Inferior parietal cortex (tissue), 1 donor: ENCODE measurements around the gene PDPR.
"Not testable (repeated sequence)": the region's sequence is repeated elsewhere in the genome, so short reads cannot be mapped to it uniquely, and the experiment has no call there.

Source experiments
- DNase-seq: peaks from one replicate; pipeline ENCODE4 v3.0.0-alpha.2; 2016; ENCODE audit errors: extremely low spot score

PDPR gene

DNA sequence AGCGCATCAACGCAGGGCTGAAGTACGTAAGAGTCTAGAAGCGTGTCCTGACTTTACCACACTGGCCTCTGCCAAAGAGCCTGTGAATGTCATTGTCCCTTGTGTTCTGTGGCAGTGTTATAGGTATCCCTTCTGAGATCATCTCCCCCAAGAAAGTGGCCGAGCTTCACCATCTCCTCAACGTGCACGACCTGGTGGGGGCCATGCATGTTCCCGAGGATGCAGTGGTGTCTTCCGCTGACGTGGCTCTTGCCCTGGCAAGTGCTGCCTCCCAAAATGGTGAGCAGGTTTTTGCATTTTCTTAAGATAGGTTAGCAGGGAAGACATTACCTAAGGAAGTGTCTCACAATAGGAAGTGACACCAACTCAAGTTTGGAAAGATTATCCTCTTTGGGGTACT, 14.7 kb downstream of the PDPR start:
- DNase-seq: not testable (repeated sequence)

DNA sequence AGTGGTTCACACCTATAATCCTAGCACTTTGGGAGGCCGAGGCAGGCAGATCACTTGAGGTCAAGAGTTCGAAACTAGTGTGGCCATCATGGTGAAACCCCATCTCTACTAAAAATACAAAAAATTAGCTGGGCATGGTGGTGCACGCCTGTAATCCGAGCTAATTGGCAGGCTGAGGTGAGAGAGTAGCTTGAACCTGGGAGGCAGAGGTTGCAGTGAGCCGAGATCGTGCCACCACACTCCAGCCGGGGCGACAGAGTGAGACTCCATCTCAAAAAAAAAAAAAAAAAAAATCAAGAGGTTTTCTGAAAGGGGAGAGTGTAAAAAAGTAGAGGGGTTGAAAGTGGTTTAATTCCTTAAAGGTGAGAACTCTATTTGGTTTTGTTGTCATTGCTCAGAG, 21.7 kb downstream of the PDPR start:
- DNase-seq: not testable (repeated sequence)

DNA sequence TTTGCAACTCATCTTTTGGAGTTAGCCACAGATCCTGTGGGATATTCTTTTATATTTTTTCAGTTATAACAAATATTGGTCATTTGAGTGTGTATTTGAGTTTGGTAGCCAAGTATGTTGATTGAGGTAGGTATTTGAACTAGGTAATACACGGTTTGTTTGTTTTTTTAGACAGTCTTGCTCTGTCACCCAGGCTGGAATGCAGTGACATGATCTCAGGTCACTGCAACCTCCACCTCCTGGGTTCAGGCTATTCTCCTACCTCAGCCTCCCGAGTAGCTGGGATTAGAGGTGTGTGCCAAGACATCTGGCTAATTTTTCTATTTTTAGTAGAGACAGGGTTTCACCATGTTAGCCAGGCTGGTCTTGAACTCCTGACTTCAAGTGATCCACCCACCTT, 22.5 kb downstream of the PDPR start:
- not testable (repeated sequence) for DNase-seq

DNA sequence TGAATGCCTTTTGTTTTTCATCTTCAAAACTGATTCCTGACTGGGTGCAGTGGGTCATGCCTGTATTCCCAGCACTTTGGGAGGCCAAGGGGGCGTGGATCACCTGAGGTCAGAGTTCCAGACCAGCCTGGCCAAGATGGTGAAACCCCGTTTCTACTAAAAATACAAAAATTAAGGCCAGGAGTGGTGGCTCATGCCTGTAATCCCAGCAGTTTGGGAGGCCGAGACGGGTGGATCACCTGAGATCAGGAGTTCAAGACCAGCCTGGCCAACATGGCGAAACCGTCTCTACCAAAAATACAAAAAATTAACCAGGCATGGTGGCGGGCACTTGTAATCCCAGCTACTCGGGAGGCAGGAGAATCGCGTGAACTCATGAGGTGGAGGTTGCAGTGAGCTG, 28.6 kb downstream of the PDPR start:
- DNase-seq: not testable (repeated sequence)

DNA sequence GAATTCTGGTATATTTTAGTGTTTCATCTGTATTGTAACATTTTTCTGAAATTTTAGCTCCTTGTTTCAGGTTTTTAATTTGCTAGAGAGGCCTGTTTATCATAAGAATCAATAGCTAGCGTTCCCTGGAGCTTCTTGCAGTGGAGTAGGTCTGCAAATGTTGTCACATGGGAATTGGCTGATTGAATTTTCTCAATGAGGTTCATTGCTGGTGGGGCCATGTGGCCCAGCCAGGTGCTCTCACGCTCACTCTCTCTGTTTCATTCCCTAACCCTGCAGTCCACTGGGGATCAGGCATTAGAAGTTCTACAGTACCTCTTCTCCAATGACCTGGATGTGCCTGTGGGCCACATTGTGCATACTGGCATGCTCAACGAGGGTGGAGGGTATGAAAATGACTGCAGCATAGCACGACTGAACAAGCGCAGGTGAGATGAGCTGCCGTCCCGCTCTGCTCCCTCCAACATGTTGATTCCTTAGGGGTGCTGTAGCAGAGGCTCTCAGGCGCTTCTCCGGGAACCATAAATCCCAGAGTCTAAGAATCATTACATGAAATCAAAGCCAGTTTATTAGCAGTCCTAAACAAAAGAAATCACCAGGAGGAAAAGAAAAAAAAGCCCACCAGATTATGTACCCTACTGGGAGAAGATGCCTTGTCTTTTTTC, 29.2 kb downstream of the PDPR start:
- not testable (repeated sequence) for DNase-seq

DNA sequence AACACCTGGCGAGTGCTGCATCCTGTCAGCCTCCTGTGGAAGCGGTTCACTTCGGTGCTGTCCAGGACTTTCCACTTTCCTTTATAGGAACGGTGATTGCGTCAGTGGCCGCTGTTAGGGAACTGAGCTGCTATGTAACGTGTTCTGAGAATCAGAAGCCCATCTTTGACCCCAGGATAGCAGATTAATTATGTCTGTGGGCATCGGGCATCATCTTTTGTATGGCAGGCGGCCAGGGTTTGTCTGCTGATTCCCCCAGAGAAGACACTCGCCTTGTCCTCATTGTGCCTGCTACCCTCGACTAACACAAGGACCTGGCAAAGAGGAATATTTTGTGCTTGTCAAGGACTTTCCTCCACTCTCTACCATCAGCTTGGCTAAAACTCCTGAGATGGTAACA, 33.7 kb downstream of the PDPR start:
- DNase-seq: not testable (repeated sequence)

DNA sequence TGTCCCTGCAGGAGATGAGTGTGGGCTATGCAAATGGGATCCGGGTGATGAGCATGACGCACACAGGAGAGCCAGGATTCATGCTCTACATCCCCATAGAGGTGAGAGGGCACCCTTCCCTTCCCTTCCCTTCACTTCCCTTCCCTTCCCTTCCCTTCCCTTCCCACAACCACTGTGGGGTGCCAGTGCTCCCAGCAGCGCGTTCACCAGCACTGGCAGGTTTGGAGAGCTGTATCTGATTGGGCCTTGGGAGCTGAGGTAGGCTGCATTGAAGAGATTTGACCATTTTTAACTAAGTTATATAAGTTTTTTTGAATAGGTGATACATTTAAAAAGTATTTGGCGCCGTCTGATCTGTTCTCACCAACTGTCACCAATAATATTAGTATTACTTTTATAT, 34.3 kb downstream of the PDPR start:
- not testable (repeated sequence) for DNase-seq

DNA sequence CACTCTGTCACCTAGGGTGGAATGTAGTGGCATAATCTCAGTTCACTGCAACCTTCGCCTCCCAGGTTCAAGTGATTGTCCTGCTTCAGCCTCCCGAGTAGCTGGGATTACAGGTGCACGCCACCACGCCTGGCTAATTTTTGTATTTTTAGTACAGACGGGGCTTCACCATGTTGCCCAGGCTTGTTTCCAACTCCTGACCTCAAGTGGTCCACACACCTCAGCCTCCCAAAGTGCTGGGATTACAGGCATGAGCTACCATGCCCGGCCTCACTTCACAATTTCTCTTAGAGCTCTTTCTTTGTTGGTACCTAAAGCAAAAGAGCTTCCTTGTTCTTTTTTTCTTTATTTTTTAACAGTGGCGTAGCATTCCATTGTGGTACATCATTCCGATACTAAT, 35.2 kb downstream of the PDPR start:
- DNase-seq: not testable (repeated sequence)

DNA sequence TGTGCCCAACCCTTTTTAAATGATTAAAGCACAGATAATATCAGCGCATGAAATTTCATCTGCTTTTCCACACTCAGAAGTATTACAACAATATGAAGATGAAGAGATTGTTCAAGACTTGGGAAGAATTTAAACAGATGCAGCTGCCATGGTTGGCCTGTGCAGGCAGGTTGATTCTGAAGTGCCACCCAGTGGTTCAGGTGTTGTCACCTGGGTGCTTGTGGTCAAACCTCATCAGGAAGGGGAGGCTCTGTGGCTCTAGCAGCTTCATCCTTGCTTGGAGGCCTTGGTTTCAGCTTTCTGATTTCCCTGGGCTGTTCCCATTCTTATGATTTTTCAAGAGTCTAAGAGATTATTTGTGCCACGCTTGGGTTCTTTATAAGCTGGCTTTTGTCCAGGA, 37.3 kb downstream of the PDPR start:
- no peak for DNase-seq

DNA sequence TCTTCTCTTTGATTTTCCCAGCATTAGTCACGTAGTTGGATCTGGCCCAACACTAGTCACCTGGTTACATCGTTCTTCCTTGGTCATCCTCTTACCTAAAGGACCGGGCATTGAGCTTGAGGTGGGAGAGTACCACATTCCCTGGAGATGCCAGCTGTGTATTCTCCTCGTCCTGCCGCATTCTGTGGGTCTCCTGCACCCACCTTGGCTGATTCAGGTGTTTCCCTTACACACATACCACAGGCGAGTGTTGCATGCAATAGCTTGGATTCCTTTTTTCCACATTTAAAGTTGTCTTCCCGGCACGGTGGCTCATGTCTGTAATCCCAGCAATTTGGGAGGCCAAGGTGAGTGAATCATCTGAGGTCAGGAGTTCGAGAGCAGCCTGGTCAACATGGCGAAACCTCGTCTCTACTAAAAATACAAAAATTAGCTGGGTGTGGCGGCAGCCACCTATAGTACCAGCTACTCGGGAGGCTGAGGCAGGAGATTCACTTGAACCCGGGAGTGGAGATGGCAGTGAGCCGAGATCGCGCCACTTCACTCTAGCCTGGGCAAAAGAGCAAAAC, 37.9 kb downstream of the PDPR start:
- DNase-seq: no peak

DNA sequence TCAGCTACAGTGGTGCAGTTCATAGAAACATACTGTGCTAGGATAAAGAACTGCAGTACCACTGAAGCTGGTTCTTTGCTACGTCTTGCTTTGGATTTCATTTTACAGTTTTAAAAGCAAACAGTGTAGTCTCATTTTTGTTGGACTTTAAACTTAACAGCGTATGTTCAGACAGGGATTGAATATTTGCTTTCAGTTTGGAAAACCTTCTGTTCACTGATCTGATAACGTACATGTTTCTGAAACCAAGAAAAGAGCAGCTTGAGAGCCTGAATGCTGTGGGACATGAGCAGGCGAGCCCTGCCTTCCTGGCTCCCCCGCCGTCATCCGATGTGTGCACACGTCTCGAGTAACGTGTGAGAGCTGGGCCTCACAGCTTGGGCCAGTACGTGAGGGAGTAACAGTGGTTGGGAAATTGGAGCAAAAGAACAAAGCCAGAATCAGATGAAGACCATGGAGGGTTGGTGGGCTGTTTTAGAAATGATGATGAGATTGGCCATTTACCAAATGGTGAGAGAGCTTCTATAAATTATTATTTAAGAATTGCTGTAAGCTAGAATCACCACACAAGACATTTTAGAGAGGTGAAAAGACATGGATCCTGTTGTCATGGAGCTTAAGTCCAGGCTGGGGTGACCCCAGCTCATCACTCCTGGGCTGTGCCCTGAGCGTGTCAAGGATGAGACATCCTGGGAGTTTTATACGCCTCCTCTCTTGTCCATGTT, 38.6 kb downstream of the PDPR start:
- DNase-seq: no peak

DNA sequence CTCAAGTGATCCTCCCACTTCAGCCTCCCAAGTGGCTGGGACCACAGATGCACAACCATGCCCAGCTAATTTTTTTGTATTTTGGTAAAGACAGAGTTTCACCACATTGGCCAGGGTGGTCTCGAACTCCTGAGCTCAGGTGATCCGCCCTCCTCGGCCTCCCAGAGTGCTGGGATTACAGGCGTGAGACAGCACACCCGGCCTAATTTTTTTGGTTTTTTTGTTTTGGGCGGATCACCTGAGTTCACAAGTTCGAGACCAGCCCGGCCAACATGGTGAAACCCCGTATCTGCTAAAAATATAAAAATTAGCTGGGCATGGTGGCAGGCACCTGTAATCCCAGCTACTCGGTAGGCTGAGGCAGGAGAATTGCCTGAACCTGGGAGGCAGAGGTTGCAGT, 40.6 kb downstream of the PDPR start:
- not testable (repeated sequence) for DNase-seq

DNA sequence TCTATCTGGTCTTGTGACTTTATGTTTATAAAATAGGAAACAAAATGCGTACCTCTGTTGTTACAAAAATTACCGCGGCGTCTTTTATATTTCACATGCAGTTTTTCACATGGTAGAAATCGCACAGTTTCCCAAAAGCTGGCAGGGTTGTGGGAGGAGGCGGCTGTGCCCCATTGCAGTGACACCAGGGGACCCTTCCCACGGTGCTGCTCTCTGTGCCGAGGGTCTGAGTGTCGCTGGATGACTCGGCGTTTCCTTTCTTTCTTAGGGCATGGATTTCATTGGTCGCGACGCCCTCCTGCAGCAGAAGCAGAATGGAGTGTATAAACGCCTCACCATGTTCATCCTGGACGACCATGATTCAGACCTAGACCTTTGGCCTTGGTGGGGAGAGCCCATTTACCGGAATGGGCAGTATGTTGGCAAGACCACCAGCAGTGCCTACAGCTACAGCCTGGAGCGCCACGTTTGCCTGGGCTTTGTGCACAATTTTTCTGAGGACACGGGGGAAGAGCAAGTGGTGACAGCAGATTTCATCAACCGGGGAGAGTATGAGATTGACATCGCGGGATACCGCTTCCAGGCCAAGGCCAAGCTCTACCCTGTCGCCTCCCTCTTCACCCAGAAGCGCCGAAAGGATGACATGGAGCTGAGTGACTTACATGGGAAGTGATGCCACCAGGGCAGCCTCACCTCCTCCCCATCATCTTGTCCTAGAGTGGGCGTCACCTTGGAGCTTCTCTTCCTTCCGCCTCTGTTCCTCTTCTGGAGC, 42.3 kb downstream of the PDPR start:
- no peak for DNase-seq

DNA sequence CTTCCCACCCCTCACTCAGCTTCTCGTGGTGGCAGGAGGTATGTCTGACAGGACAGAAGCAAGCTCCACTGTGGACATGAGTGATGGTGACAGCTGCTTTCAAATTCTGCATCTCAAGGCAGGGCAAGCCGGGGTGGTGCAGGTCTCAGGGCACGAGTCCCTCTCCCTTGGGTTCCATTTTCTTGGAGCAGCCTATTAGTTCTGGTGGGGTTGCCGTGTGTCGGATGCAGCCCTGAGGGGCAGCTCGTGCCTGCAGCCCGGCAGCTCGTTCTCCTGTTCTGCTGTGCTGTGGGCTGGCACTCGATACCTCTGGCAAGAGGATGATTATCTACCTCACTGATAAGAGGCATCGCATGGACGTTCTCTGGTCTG, 43.0 kb downstream of the PDPR start:
- no peak for DNase-seq

DNA sequence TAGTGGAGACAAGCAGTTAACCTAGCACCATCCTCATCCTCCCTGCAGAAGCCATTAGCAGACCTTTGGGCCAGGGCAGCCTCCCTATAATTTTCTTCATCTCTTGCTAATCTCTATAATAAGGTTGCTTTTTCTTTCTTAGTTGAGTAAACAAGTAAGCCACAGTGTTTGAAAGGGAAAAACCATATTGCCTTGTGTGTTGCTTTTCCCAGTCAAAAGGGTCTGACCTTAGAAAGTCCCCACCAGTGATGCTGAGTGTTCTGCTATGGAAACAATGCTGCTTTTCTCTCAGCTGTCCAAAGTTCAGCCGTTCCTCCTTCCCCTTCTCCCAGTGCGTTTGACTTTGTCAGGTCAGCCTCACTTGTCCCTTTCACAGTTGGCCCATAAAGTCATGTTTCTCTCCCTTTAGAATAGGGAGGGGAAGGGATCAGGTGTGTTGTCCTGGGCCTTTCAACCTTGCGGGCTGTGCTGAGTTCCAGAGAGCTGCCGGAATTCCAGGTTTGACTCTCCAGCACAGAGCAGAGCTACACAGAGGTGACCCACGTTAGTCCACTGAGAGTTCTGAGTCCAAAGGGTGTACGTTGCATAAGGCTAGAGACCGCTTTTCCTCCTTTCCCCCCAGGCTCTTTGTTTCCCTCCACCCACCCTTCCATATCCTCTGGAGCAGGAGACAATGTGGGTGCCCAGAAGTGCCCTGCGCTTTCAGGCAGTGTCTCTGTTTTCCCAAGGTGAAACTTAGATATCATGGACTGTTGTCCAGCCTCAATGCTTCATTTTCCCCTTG, 43.5 kb downstream of the PDPR start:
- DNase-seq: no peak

DNA sequence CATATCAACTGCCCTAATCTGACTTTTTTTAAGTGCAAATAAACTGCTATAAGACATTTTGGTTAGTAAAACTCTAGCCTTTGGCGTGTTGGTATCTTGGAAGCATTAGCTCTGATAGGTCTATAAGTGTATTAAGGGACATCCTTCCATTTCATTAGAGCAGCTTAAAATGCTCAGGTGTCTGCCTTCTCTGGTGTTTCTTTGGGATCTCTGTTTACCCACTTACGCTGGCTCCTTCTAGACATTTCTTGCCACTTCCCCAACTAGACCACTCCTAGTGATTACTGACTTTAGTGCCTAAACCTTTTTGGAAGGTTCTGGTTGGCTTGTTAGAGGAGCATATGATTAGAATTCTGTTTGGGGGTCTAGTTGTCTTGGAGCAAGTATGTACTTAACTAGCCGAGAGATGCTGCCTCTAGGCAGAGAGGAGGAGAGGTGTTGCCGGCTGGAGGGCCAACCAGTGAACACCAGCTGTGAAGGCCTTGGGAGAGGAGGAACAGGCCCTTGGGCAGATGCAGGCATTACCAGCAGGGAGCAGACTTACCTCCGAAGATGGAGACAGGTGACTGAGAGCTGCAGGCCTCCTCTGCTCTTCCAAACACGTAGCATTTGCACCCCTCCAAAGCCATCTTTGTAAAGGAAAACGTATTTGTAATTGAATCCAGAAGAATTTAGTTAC, 44.3 kb downstream of the PDPR start:
- DNase-seq: no peak

DNA sequence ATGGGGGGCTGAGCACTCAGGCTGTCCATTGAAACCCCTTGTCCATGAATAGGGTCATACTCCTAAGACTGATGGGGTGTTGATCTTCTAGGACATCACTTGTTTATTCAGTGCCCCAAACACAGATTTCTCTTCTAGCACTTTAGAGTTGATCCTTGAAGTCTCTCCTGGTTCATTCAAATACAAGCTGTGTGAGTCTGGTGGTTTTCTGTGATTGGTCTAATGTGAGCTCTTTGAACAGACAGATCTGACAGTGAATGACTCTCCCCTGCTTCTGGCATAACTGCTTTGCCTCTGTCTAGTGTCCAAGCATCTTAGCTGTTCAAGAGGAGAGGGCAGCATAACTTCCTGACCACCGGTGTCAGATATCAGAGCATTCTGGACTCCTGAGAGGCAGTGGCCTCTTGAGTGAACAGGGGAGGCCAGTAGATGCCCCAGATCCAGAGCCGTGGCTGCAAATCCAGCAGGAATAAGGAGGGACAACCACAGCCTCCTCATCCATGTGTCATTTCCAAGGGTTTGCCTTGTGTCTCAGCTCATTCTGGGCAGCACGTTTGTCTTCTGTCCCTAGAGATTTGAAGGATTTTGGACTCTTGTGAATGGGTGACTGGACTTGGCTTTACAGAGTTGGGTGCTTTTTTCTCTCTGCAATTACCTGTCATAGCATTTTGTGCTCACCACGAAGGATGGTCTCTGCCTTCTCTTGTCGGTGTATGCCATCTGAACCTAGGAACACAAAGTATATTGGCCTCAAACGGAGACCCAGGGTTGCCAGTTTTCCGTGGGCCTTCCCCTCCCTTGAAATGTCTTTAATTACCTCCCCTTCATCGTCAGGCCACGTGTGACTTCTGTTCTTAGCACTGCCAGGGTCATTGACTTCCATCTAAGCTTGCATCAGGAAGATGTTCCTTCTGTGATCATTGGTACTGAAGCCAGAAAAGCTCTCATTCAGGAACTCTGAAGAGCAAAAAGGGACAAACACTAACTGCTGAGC, 45.5 kb downstream of the PDPR start:
- DNase-seq: no peak

DNA sequence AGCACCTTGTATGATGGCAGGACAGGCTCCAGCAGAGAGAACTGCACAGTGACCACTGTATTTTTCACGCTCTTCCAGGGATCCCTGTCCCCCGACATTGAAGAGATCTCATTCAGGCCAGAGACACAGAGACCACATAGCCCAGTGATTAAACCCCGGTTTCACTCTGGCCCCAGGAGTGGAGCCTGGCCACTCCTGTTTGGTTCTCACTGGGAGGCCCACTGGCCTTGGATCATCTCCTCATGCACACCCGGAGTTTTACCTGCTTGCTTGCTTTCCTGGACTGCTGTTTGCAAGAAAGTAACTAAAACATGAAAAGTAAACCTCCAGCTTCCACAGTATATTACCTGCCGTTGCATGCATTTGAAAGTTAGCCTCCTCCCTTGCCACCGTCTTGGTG, 46.3 kb downstream of the PDPR start:
- no peak for DNase-seq

DNA sequence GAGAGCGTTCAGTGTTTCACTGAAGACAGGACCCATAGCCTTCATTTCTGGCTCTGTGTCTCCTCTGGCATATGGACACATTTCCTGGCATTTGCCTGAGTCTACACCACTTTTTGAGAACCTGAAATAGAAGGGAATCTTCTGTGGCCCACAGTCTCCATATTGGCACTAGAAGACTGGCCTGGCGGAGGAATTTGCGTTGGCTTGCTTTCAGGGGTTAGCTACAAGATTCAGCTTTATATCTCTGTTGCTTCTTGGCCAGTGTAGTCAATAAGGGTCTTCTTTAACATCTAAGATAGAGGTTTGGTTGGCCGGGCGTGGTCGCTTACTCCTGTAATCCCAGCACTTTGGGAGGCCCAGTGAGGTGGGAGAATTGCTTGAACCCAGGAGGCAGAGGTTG, 46.7 kb downstream of the PDPR start:
- no peak for DNase-seq

DNA sequence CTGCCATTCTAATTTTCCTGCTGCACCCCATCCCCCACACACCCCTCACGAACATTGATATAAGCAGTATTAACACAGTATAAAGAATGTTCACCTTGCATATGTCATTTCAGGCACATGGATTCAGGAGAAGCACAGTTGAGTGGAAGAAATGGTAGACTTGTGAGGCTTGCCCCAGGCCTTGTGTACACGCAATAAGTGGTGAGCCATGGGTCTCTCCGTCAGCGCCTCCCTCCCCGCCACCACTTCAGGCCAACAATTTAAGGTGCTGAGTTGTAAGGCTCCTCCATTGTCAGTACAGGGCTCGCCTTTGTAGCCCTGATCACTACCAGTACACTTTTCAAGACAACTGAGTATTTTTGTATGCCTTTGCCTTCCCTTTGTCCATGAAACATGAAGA, 47.2 kb downstream of the PDPR start:
- DNase-seq: no peak
